Loucy (cell line): ENCODE data around the gene ZNF543.
A peak's percentile ranks its signal among the peaks of the same experiment; 100 is the strongest.

Experiments used
- H2AFZ ChIP-seq: fragments of 200-600 bp; sonication (generic); 2 replicates; pipeline ENCODE4 v1.6.0; 2016; ENCODE audit warnings: antibody characterized with exemption, mild to moderate bottlenecking, low read length, moderate library complexity
- H3F3A ChIP-seq: fragments of 200-600 bp; 2 replicates; pipeline ENCODE4 v1.6.0; 2016; ENCODE audit warnings: antibody characterized with exemption, low read depth, mild to moderate bottlenecking
- H3K27me3 ChIP-seq: fragments of 200-600 bp; sonication (generic); 2 replicates; pipeline ENCODE4 v1.6.1; 2014; ENCODE audit warnings: low read length, mild to moderate bottlenecking; ENCODE audit not compliant: insufficient read depth, poor library complexity, severe bottlenecking
- H3K36me3 ChIP-seq: fragments of 200-600 bp; sonication (generic); 2 replicates; pipeline ENCODE4 v1.6.1; 2016; ENCODE audit warnings: low read length; ENCODE audit not compliant: insufficient read depth
- H3K4me1 ChIP-seq: fragments of 200-600 bp; sonication (generic); 2 replicates; pipeline ENCODE4 v1.5.1; 2014; ENCODE audit warnings: low read length, mild to moderate bottlenecking; ENCODE audit not compliant: insufficient read depth, poor library complexity, severe bottlenecking
- H3K4me2 ChIP-seq: fragments of 200-600 bp; sonication (generic); 2 replicates; pipeline ENCODE4 v1.6.0; 2014; ENCODE audit warnings: antibody characterized with exemption, low read length, low read depth, mild to moderate bottlenecking; ENCODE audit not compliant: poor library complexity, severe bottlenecking
- H3K4me3 ChIP-seq: fragments of 200-600 bp; sonication (generic); 2 replicates; pipeline ENCODE4 v1.5.1; 2014; ENCODE audit warnings: low read length, mild to moderate bottlenecking, mixed read lengths; ENCODE audit not compliant: poor library complexity, severe bottlenecking
- H3K79me2 ChIP-seq: fragments of 200-600 bp; sonication (generic); 2 replicates; pipeline ENCODE4 v1.6.1; 2014; ENCODE audit warnings: low read length; ENCODE audit not compliant: insufficient read depth
- H3K9ac ChIP-seq: fragments of 200-600 bp; sonication (generic); 2 replicates; pipeline ENCODE4 v1.6.0; 2014; ENCODE audit warnings: mild to moderate bottlenecking, low read depth, low read length, moderate library complexity; ENCODE audit not compliant: poor library complexity, severe bottlenecking
- H3K9me2 ChIP-seq: fragments of 200-600 bp; sonication (generic); replicated peaks from 2 replicates; pipeline ENCODE4 v1.6.1; 2016; ENCODE audit warnings: low read depth, low read length, mixed read lengths
- H3K9me3 ChIP-seq: fragments of 200-600 bp; sonication (generic); 2 replicates; pipeline ENCODE4 v1.6.1; 2014; ENCODE audit warnings: mild to moderate bottlenecking, antibody characterized with exemption, low read length, low read depth; ENCODE audit not compliant: insufficient read depth
- H4K20me1 ChIP-seq: fragments of 200-600 bp; sonication (generic); 2 replicates; pipeline ENCODE4 v1.6.0; 2014; ENCODE audit warnings: antibody characterized with exemption, low read length, mild to moderate bottlenecking; ENCODE audit not compliant: insufficient read depth, poor library complexity, severe bottlenecking
- EZH2phosphoT487 ChIP-seq: fragments of 200-600 bp; IDR thresholded peaks from 2 replicates; pipeline ENCODE4 v1.6.1; 2018; ENCODE audit warnings: antibody characterized with exemption, mild to moderate bottlenecking, moderate library complexity, borderline replicate concordance
- TF ChIP-seq, protein P1 (sequence below): fragments of 200-600 bp; sonication (generic); conservative IDR thresholded peaks from 2 replicates; pipeline ENCODE4 v1.5.1; 2014; ENCODE audit warnings: mild to moderate bottlenecking, antibody characterized with exemption, low read length

The ZNF543 gene

DNA sequence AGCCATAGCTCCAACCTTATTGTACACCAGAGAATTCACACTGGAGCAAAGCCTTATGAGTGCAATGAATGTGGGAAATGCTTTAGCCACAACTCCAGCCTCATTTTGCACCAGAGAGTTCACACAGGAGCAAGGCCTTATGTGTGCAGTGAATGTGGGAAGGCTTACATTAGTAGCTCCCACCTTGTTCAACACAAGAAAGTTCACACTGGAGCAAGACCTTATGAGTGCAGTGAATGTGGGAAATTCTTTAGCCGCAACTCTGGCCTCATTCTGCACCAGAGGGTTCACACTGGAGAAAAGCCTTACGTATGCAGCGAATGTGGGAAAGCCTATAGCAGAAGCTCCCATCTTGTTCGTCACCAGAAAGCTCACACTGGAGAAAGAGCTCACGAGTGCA, 37.1 kb downstream of the ZNF543 start:
- H3K4me2 ChIP-seq, result no peak overlapping the region
- no peaks in the 10 kb centered on the region for H3K9me3 ChIP-seq
- peaks cover 34% of the 10 kb centered on the region; the same call in 1 of the 2 replicates for H3K36me3 ChIP-seq
- H3K4me3 ChIP-seq, result no peak overlapping the region
- peaks cover 15% of the 10 kb centered on the region for H3K79me2 ChIP-seq
- H3K9me2 ChIP-seq, result no peaks in the 10 kb centered on the region
- TF ChIP-seq EZH2phosphoT487, result no peak
- TF ChIP-seq, protein P1, sequence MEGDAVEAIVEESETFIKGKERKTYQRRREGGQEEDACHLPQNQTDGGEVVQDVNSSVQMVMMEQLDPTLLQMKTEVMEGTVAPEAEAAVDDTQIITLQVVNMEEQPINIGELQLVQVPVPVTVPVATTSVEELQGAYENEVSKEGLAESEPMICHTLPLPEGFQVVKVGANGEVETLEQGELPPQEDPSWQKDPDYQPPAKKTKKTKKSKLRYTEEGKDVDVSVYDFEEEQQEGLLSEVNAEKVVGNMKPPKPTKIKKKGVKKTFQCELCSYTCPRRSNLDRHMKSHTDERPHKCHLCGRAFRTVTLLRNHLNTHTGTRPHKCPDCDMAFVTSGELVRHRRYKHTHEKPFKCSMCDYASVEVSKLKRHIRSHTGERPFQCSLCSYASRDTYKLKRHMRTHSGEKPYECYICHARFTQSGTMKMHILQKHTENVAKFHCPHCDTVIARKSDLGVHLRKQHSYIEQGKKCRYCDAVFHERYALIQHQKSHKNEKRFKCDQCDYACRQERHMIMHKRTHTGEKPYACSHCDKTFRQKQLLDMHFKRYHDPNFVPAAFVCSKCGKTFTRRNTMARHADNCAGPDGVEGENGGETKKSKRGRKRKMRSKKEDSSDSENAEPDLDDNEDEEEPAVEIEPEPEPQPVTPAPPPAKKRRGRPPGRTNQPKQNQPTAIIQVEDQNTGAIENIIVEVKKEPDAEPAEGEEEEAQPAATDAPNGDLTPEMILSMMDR, result no peak
- H3K27me3 ChIP-seq, result no peaks in the 10 kb centered on the region
- H4K20me1 ChIP-seq, result no peaks in the 10 kb centered on the region
- no peak overlapping the region for H3K9ac ChIP-seq
- peaks cover 4% of the 10 kb centered on the region for H3K4me1 ChIP-seq
- no peak overlapping the region for H2AFZ ChIP-seq
- no peaks in the 10 kb centered on the region; the same call in 1 of the 2 replicates for H3F3A ChIP-seq

DNA sequence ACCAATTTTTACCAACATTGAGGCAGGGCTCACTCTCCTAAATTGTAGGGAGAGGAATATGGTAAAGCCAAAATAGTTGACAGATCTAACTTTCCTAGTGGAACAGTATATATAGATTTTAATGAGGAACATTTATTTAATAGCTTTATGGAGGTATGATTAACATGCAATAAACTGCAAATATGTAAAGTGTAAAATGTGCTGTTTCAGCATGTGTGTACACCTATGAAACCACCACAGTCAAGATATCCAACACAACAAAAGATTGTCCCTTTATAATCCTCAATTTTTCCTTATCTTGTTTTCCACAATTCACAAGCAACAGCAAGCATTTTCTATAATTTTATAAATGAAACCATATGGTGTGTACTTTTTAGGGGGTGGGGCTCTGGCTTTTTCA, 39.0 kb downstream of the ZNF543 start:
- Histone ChIP-seq H3K4me3 (no peak overlapping the region), H2AFZ (no peak overlapping the region), H3K36me3 (peaks cover 34% of the 10 kb centered on the region; the same call in 1 of the 2 replicates), H4K20me1 (peaks cover 4% of the 10 kb centered on the region), H3K27me3 (no peaks in the 10 kb centered on the region), H3K9me2 (no peaks in the 10 kb centered on the region), H3K4me2 (no peak overlapping the region), H3K79me2 (peaks cover 9% of the 10 kb centered on the region), H3F3A (no peaks in the 10 kb centered on the region; the same call in 1 of the 2 replicates), H3K9me3 (no peaks in the 10 kb centered on the region), H3K4me1 (peaks cover 9% of the 10 kb centered on the region), H3K9ac (no peak overlapping the region)
- TF ChIP-seq, protein P1, result no peak
- TF ChIP-seq EZH2phosphoT487, result no peak

- peak overlapping the region; percentile 97 for H2AFZ ChIP-seq
- peak overlapping the region; percentile 80 for H3K9ac ChIP-seq
- peak overlapping the region; percentile 80 for H3K4me3 ChIP-seq
- no peak for TF ChIP-seq EZH2phosphoT487
- TF ChIP-seq, protein P1, result no peak
- H4K20me1 ChIP-seq, result peaks cover 5% of the 10 kb centered on the region
- H3F3A ChIP-seq, result no peaks in the 10 kb centered on the region; the same call in 1 of the 2 replicates
- no peaks in the 10 kb centered on the region for H3K27me3 ChIP-seq
- H3K9me2 ChIP-seq, result no peaks in the 10 kb centered on the region
- H3K4me2 ChIP-seq, result peak overlapping the region; percentile 87
- peaks cover 6% of the 10 kb centered on the region; the same call in 1 of the 2 replicates for H3K36me3 ChIP-seq
- peaks cover 9% of the 10 kb centered on the region for H3K4me1 ChIP-seq
- peaks cover 14% of the 10 kb centered on the region for H3K79me2 ChIP-seq
- H3K9me3 ChIP-seq, result no peaks in the 10 kb centered on the region
These were observed 42.1 kb downstream of the ZNF543 start for GRCh38 chr19:57362419-57362818.
